ENCODE results near the gene GRB7.
"Not testable (repeated sequence)": the region's sequence is repeated elsewhere in the genome, so short reads cannot be mapped to it uniquely, and the experiment has no call there.

The GRB7 gene

DNA sequence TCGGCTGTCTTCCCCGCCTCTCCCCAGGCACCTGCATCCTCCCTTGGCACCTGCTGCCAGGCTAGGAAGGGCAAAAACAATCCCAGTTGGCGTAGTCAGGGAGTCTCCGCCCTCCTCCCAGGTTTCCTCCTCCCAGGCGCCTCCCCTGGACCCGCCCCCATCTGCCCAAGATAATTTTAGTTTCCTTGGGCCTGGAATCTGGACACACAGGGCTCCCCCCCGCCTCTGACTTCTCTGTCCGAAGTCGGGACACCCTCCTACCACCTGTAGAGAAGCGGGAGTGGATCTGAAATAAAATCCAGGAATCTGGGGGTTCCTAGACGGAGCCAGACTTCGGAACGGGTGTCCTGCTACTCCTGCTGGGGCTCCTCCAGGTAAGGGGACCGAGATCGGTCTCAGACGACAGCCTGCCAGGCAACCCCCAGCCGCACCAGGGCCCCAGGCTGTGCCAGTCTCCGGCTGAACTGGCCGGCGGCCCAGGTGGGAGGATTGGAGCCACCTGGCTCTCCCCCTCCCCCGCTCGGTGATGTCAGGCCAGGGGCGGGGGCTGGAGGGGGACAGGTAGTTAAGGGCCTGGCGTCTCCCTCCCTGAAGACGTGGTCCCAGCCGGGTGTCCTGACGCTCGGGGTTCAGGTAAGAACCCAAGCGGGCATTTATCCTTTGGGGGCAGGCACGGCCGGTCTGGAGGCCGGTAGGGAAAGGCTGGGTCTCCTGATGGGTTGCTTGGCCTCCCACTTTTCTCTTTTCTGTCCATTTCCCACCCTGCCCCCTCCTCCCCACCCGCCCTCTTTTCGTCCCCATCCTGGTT, at the start of gene GRB7:
GRB7 (plus strand) TSS at position 179 of the 808 bp plus-strand sequence. CDS start 4,364 bp downstream, outside the sequence.
- peaks cover 0 to 22% (median 20%) of the 10 kb centered on the region in 5 donors for H3K4me1 ChIP-seq (ENCODE audit: control insufficient read depth in 5 of 5, insufficient read depth in 5 of 5, low read length in 5 of 5)
- H3K9ac ChIP-seq (ENCODE audit: low read length in 5 of 5), result peak within 1 kb of the TSS in 1 of 5 donors; percentile 17
- H3K27me3 ChIP-seq (ENCODE audit: control insufficient read depth in 5 of 5, insufficient read depth in 4 of 5, low read length in 5 of 5), result peaks cover 25 to 57% (median 53%) of the 10 kb centered on the region in 5 donors

DNA sequence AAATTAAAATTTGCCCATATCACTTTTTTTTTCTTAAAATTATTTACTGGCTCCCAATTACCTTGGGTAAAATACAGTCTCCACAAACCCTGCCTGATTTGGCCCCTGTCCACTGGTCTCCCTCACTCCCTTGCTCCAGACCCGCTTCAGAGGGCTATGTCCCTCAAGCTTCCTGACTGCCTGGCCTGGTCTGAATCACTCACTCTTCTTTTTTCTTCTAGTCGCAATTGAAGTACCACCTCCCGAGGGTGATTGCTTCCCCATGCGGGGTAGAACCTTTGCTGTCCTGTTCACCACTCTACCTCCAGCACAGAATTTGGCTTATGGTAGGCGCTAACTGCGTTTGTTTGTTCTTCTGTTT, 49.3 kb upstream of the GRB7 start:
- H3K27me3 ChIP-seq (ENCODE audit: control insufficient read depth in 5 of 5, insufficient read depth in 4 of 5, low read length in 5 of 5), result no peaks in the 10 kb centered on the region
- peak overlapping the region; percentile 71 to 99 (median 95) for H3K4me3 ChIP-seq (ENCODE audit: low read depth in 1 of 5, low read length in 5 of 5)
- H3K9me3 ChIP-seq (ENCODE audit: control insufficient read depth in 5 of 5, low read length in 5 of 5), result no peaks in the 10 kb centered on the region
- H3K27ac ChIP-seq (ENCODE audit: low read depth, low read length), result no peak overlapping the region
- H3K4me1 ChIP-seq (ENCODE audit: control insufficient read depth in 5 of 5, insufficient read depth in 5 of 5, low read length in 5 of 5), result peaks cover 2 to 18% (median 14%) of the 10 kb centered on the region in 5 donors
- H3K36me3 ChIP-seq (ENCODE audit: control insufficient read depth in 5 of 5, insufficient read depth in 5 of 5, low read length in 5 of 5), result peaks cover 0 to 19% (median 14%) of the 10 kb centered on the region in 5 donors
- peak overlapping the region; percentile 50 to 82 (median 71) for H3K9ac ChIP-seq (ENCODE audit: low read length in 5 of 5)

More for the DNA sequence above, at the start of gene GRB7:
- H3K36me3 ChIP-seq (ENCODE audit: control insufficient read depth in 5 of 5, insufficient read depth in 5 of 5, low read length in 5 of 5), result no peaks in the 10 kb centered on the region
- no peaks in the 10 kb centered on the region for H3K9me3 ChIP-seq (ENCODE audit: control insufficient read depth in 5 of 5, low read length in 5 of 5)
- H3K4me3 ChIP-seq (ENCODE audit: low read depth in 1 of 5, low read length in 5 of 5), result peak within 1 kb of the TSS in 2 of 5 donors; percentile 6 to 26
- no peak within 1 kb of the TSS for H3K27ac ChIP-seq (ENCODE audit: low read depth, low read length)

DNA sequence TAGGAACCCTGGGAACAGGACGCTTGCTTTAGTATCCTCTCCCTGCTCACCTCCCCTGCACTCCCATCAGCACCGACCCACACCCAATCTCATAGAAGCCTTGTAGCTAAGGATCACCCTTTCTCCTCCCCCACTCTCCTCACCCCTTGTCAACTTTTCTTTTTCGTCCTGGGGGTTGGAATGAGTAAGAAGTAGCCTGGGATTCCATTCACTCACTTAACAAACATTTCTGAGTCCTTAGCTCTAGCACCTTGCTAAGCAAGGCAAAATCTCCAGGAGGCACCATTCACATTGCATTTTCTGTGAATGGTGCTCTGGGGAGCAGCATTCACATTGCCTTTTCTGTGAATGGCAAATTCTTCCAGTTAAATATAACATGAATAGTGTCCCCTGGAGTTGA, 48.8 kb upstream of the GRB7 start:
- peaks cover 2 to 18% (median 14%) of the 10 kb centered on the region in 5 donors for H3K4me1 ChIP-seq (ENCODE audit: control insufficient read depth in 5 of 5, insufficient read depth in 5 of 5, low read length in 5 of 5)
- H3K27me3 ChIP-seq (ENCODE audit: control insufficient read depth in 5 of 5, insufficient read depth in 4 of 5, low read length in 5 of 5), result no peaks in the 10 kb centered on the region
- peak overlapping the region; percentile 71 to 99 (median 95) for H3K4me3 ChIP-seq (ENCODE audit: low read depth in 1 of 5, low read length in 5 of 5)
- no peaks in the 10 kb centered on the region for H3K9me3 ChIP-seq (ENCODE audit: control insufficient read depth in 5 of 5, low read length in 5 of 5)
- no peak overlapping the region for H3K27ac ChIP-seq (ENCODE audit: low read depth, low read length)
- H3K9ac ChIP-seq (ENCODE audit: low read length in 5 of 5), result no peak overlapping the region
- peaks cover 0 to 16% (median 12%) of the 10 kb centered on the region in 5 donors for H3K36me3 ChIP-seq (ENCODE audit: control insufficient read depth in 5 of 5, insufficient read depth in 5 of 5, low read length in 5 of 5)

- H3K9me3 ChIP-seq (ENCODE audit: control insufficient read depth in 5 of 5, low read length in 5 of 5), result no peaks in the 10 kb centered on the region
- no peak overlapping the region for H3K9ac ChIP-seq (ENCODE audit: low read length in 5 of 5)
- no peak overlapping the region for H3K27ac ChIP-seq (ENCODE audit: low read depth, low read length)
- H3K36me3 ChIP-seq (ENCODE audit: control insufficient read depth in 5 of 5, insufficient read depth in 5 of 5, low read length in 5 of 5), result peaks cover 0 to 5% (median 3%) of the 10 kb centered on the region in 5 donors
- no peak overlapping the region for H3K4me3 ChIP-seq (ENCODE audit: low read depth in 1 of 5, low read length in 5 of 5)
- peaks cover 0 to 10% (median under 1%) of the 10 kb centered on the region in 5 donors for H3K27me3 ChIP-seq (ENCODE audit: control insufficient read depth in 5 of 5, insufficient read depth in 4 of 5, low read length in 5 of 5)
- peaks cover 0 to 4% (median 3%) of the 10 kb centered on the region in 5 donors for H3K4me1 ChIP-seq (ENCODE audit: control insufficient read depth in 5 of 5, insufficient read depth in 5 of 5, low read length in 5 of 5)
Measured at GRCh38 chr17:39694593-39694992, 43.1 kb upstream of the GRB7 start.

GRCh38 chr17:39695089-39695474, 42.7 kb upstream of the GRB7 start:
- Histone ChIP-seq H3K4me1 (ENCODE audit: control insufficient read depth in 5 of 5, insufficient read depth in 5 of 5, low read length in 5 of 5) (peaks cover 0 to 6% (median 5%) of the 10 kb centered on the region in 5 donors), H3K9me3 (ENCODE audit: control insufficient read depth in 5 of 5, low read length in 5 of 5) (no peaks in the 10 kb centered on the region), H3K9ac (ENCODE audit: low read length in 5 of 5) (no peak overlapping the region), H3K27ac (ENCODE audit: low read depth, low read length) (no peak overlapping the region), H3K36me3 (ENCODE audit: control insufficient read depth in 5 of 5, insufficient read depth in 5 of 5, low read length in 5 of 5) (peaks cover 0 to 5% (median 3%) of the 10 kb centered on the region in 5 donors), H3K27me3 (ENCODE audit: control insufficient read depth in 5 of 5, insufficient read depth in 4 of 5, low read length in 5 of 5) (peaks cover 0 to 10% (median 2%) of the 10 kb centered on the region in 5 donors), H3K4me3 (ENCODE audit: low read depth in 1 of 5, low read length in 5 of 5) (no peak overlapping the region)

DNA sequence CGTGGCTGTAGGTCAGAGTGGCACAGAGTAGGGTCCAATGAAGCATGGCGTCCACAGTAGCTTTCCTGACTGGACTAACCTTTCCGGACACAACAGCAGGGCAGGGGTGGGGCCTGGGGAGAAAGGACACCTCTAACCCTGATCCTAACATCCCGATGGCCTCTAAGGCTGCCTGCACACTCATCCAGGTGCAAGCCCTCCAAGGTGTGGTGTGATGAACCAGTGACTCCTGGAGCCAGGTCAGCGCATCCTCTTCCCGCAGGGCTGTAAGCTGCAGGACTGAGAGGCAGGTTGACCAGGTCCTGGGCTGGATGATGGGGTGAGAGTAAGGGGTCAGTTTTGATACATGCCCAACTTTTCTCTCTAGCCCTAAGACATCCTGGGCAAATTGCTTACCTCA, 41.0 kb upstream of the GRB7 start:
- H3K9me3 ChIP-seq (ENCODE audit: control insufficient read depth in 5 of 5, low read length in 5 of 5), result no peaks in the 10 kb centered on the region
- peaks cover 0 to 16% (median 7%) of the 10 kb centered on the region in 5 donors for H3K27me3 ChIP-seq (ENCODE audit: control insufficient read depth in 5 of 5, insufficient read depth in 4 of 5, low read length in 5 of 5)
- H3K9ac ChIP-seq (ENCODE audit: low read length in 5 of 5), result no peak overlapping the region
- no peak overlapping the region for H3K27ac ChIP-seq (ENCODE audit: low read depth, low read length)
- peaks cover 0 to 15% (median 13%) of the 10 kb centered on the region in 5 donors for H3K4me1 ChIP-seq (ENCODE audit: control insufficient read depth in 5 of 5, insufficient read depth in 5 of 5, low read length in 5 of 5)
- H3K4me3 ChIP-seq (ENCODE audit: low read depth in 1 of 5, low read length in 5 of 5), result no peak overlapping the region
- peaks cover 0 to 5% (median 3%) of the 10 kb centered on the region in 5 donors for H3K36me3 ChIP-seq (ENCODE audit: control insufficient read depth in 5 of 5, insufficient read depth in 5 of 5, low read length in 5 of 5)

GRCh38 chr17:39697961-39698360, 39.8 kb upstream of the GRB7 start:
- no peak overlapping the region for H3K27ac ChIP-seq (ENCODE audit: low read depth, low read length)
- H3K4me3 ChIP-seq (ENCODE audit: low read depth in 1 of 5, low read length in 5 of 5), result no peak overlapping the region
- peaks cover 0 to 15% (median 13%) of the 10 kb centered on the region in 5 donors for H3K4me1 ChIP-seq (ENCODE audit: control insufficient read depth in 5 of 5, insufficient read depth in 5 of 5, low read length in 5 of 5)
- no peaks in the 10 kb centered on the region for H3K9me3 ChIP-seq (ENCODE audit: control insufficient read depth in 5 of 5, low read length in 5 of 5)
- H3K27me3 ChIP-seq (ENCODE audit: control insufficient read depth in 5 of 5, insufficient read depth in 4 of 5, low read length in 5 of 5), result peaks cover 0 to 16% (median 8%) of the 10 kb centered on the region in 5 donors
- H3K36me3 ChIP-seq (ENCODE audit: control insufficient read depth in 5 of 5, insufficient read depth in 5 of 5, low read length in 5 of 5), result peaks cover 0 to 5% (median 3%) of the 10 kb centered on the region in 5 donors
- no peak overlapping the region for H3K9ac ChIP-seq (ENCODE audit: low read length in 5 of 5)

- peak overlapping the region in 4 of 5 donors; percentile 33 to 63 (median 52) for H3K9ac ChIP-seq (ENCODE audit: low read length in 5 of 5)
- H3K36me3 ChIP-seq (ENCODE audit: control insufficient read depth in 5 of 5, insufficient read depth in 5 of 5, low read length in 5 of 5); H3K9me3 ChIP-seq (ENCODE audit: control insufficient read depth in 5 of 5, low read length in 5 of 5); H3K27ac ChIP-seq (ENCODE audit: low read depth, low read length): not testable (repeated sequence)
- H3K27me3 ChIP-seq (ENCODE audit: control insufficient read depth in 5 of 5, insufficient read depth in 4 of 5, low read length in 5 of 5), result peaks cover 0 to 16% (median 8%) of the 10 kb centered on the region in 5 donors
- peak overlapping the region; percentile 46 to 66 (median 62) for H3K4me3 ChIP-seq (ENCODE audit: low read depth in 1 of 5, low read length in 5 of 5)
- H3K4me1 ChIP-seq (ENCODE audit: control insufficient read depth in 5 of 5, insufficient read depth in 5 of 5, low read length in 5 of 5), result peaks cover 0 to 15% (median 13%) of the 10 kb centered on the region in 5 donors
Measured at GRCh38 chr17:39699157-39699817, 38.5 kb upstream of the GRB7 start.

DNA sequence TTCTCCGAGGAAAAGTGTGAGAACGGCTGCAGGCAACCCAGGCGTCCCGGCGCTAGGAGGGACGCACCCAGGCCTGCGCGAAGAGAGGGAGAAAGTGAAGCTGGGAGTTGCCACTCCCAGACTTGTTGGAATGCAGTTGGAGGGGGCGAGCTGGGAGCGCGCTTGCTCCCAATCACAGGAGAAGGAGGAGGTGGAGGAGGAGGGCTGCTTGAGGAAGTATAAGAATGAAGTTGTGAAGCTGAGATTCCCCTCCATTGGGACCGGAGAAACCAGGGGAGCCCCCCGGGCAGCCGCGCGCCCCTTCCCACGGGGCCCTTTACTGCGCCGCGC, 38.0 kb upstream of the GRB7 start, which contains the start of gene ERBB2:
ERBB2 (plus strand) TSS at position 247 of the 330 bp plus-strand sequence. CDS start 175 bp downstream, outside the sequence.
- Histone ChIP-seq H3K9ac (ENCODE audit: low read length in 5 of 5) (peak within 1 kb of the TSS in 4 of 5 donors; percentile 33 to 64 (median 58)), H3K27ac (ENCODE audit: low read depth, low read length) (no peak within 1 kb of the TSS), H3K4me1 (ENCODE audit: control insufficient read depth in 5 of 5, insufficient read depth in 5 of 5, low read length in 5 of 5) (peaks cover 0 to 15% (median 13%) of the 10 kb centered on the region in 5 donors)

More for the DNA sequence above, 38.0 kb upstream of the GRB7 start, which contains the start of gene ERBB2:
- H3K27me3 ChIP-seq (ENCODE audit: control insufficient read depth in 5 of 5, insufficient read depth in 4 of 5, low read length in 5 of 5), result peaks cover 0 to 16% (median 8%) of the 10 kb centered on the region in 5 donors
- H3K9me3 ChIP-seq (ENCODE audit: control insufficient read depth in 5 of 5, low read length in 5 of 5), result no peaks in the 10 kb centered on the region
- peak within 1 kb of the TSS; percentile 46 to 66 (median 62) for H3K4me3 ChIP-seq (ENCODE audit: low read depth in 1 of 5, low read length in 5 of 5)
- peaks cover 0 to 4% (median 3%) of the 10 kb centered on the region in 5 donors for H3K36me3 ChIP-seq (ENCODE audit: control insufficient read depth in 5 of 5, insufficient read depth in 5 of 5, low read length in 5 of 5)
